DMS53 (cell line): ENCODE data around the gene ADRM1.

ENCODE experiments used
- DNase-seq: peaks from one replicate; lab custom pipeline; 2025; lab: John Stamatoyannopoulos, UW

ADRM1 gene

GRCh38 chr20:62311832-62312661, 9.2 kb downstream of the ADRM1 start:
- DNase-seq, result no peak

- no peak for DNase-seq
Observed at GRCh38 chr20:62312662-62312977, 9.8 kb downstream of the ADRM1 start.

- DNase-seq, result no peak
Observed at GRCh38 chr20:62313021-62313420, 10.2 kb downstream of the ADRM1 start.

DNA sequence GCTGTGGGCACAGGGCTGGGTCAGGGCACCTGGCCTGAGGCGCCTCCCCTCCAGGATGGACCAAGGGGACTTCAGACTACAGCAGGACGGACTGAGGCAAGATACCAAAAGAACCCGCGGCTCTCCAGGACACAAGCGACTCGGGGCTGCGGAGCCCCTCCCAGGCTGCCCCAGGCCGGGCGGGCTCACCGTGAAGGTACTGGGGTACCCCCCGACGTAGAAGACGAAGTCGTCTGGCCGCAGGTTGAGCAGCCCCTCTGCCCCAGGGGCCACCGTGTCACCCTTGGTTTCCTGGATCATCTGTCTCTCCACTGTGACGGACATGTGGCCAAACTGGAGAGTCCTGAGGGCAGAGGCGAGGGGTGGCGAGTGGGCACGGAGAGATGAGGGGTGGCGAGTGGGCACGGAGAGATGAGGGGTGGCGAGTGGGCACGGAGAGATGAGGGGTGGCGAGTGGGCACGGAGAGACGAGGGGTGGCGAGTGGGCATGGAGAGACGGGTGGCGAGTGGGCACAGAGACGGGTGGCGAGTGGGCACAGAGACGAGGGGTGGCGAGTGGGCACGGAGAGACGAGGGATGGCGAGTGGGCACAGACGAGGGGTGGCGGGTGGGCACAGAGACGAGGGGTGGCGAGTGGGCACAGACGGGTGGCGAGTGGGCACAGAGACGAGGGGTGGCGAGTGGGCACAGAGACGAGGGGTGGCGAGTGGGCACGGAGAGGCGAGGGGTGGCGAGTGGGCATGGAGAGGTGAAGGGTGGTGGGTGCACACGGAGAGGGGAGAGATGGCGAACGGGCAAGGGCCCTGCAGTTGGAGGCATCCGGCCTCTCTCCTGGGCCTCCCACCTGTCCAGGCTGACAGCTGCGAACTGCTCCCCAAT, 10.9 kb downstream of the ADRM1 start:
- no peak for DNase-seq

DNA sequence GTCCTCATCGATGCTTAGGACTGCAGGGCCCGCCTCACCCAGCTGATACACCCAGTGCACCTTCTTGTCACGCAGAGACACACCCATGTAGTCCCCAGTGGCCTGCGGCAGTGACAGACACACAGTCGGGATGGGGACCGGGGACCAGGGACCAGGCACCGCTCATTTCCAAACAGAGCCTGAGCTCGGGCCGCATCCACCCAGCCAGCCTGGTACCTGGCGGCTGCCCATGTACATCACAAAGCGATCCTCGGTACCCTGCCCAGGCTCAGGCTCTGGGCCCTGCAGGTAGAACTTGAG, 11.5 kb downstream of the ADRM1 start:
- DNase-seq, result no peak

- no peak for DNase-seq
Observed at GRCh38 chr20:62314711-62315302, 12.0 kb downstream of the ADRM1 start.

DNA sequence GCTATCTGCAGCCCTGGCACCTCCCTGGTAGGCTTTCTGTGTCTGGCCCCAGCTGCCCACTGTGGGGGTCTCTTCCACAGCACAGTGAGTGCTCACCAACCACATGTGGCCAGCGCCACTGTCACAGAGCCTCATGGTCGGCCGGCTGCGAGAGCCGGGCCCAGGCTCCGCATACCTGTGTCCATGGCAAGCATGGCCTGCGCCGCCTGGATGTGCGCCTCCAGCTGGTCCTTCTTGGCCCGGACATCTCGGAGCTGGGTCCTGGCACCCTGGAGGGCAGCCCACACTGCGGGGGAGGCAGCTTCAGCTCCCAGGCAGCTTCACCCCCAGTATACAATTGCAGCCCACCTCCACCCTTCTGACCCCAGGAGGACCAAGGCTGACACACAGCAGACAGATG, 13.0 kb downstream of the ADRM1 start:
- no peak for DNase-seq

DNA sequence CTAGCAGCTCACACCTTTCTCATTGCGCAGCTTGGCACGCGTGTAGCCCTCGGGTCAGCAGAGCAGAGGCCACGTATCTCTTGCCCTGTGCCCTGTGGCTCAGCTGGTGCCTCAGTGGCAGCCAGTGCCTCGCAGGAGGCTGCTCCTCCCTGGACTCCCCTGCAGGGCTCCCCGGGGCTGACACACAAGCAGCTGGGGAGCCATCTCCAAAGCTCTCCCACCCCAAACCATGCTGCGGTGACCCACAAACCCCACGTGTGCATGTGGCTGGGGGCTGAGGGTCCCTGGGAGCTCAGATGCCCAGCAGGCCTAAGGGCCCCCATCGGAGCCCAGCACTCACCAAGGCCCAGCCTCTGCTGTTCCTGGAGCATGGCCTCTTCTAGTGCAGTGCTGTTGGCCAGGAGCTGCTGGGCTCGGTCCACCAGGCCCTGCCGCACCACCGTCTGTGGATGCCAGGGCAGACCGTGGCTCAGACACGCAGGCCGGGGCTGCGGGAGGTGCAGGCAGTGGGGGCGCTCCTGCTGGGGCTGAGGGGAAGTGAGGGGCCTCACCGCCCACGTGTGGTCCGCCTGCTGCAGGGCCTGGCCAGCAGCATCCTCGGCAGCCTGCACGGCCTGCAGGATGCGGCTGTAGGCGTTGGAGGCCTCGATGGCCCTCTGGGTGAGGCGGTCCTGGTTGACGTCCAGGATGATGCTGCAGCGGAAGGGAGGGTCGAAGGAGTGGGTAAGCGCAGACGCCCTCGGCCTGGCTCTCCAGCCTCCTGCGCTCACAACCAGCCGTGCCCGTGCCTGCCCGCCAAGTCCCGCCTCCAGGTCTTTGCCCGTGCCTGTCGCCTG, 13.8 kb downstream of the ADRM1 start:
- DNase-seq, result no peak

DNA sequence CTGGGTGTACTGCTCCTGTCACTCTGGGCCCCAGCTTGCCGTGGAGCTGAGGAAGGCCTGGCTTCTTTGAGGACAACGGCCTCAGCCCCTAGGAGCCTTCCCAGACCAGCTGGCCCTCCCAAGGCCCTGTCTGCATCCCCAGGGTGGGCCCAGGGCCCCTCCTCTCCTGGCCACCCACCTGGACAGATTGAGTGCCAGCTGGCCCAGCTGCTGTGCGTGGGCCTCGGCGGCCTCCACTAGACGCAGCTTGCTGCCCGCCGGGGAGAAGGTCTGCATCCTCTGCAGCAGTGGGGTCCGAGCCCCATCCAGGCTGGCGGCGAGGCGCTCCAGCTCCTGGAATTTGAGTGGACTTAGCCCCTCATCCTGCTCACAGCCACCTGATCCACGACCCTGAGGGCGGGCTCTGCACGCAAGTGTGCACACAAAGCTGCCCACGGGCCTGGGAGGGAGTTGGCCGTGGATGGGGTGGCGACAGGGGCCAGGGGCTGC, 14.4 kb downstream of the ADRM1 start:
- DNase-seq, result no peak

DNA sequence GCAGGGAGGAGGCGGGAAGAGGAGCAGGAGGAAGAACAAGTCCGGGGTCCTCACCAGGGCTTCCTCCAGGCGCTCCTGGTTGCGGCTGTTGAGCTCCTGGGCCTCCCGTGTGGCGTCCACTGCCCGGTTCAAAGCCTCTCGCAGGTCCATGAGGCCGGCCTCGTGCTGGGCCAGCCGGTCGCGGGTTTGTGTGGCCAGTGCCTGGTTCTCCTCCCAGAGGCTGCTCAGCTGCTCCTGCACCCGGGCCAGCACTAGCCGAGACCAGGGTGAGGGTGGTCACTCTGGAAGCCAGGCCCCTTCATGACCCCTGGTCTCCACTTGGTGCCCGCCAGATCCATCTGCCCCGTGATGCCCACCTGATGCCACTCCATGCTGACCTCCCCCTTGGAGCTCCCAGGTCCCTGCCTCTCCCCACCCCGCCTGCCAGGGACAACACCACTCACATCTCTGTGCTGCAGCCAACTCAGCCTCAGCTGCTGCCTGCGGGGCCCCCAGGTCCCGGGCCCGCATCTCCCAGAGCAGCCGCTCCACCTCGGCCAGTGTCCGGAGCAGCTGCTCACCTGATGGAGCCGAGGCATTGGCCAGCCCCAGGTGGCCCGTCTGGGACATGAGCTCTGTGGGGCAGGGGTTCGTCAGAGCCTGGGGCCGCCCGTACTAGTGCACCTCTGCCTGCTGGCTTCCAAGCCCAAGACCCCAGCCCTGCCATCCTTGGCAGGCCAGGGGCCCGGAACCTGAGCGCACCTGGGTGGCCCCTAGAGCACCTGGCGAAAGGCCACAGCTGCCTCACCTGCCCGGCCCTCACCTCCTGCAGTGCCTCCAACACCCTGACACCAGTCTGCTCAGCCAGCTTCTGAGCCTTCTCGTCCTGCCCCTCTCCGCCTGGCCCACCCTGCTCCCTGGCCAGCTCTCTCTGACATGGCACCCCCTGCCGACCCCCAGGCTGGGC, 15.9 kb downstream of the ADRM1 start:
- peak; percentile 64 for DNase-seq

- DNase-seq, result no peak
Observed at GRCh38 chr20:62319346-62319909, 16.6 kb downstream of the ADRM1 start.

- DNase-seq, result peak; percentile 60
Observed at GRCh38 chr20:62320581-62321354, 18.0 kb downstream of the ADRM1 start.

DNA sequence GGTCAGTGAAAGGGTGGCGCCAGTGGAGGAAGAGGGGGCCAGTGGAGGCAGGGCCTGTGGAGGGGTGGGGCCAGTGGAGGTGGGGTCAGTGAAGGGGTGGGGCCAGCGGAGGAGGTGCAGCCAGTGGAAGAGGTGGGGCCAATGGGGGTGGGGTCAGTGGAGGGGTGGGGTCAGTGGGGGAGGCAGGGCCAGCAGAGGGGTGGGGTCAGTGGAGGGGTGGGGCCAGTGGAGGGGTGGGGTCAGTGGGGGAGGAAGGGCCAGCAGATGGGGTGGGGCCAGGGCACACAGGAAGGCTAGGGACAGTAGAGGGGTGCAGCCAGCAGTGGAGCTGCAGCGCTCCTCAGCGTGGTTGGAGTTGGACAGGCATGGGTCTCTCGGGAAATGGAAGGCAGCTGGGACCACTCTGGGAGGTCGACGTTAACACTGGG, 18.7 kb downstream of the ADRM1 start:
- DNase-seq, result peak; percentile 60

- DNase-seq, result no peak
Observed at GRCh38 chr20:62321975-62322374, 19.2 kb downstream of the ADRM1 start.

GRCh38 chr20:62322492-62323041, 19.8 kb downstream of the ADRM1 start:
- no peak for DNase-seq

DNA sequence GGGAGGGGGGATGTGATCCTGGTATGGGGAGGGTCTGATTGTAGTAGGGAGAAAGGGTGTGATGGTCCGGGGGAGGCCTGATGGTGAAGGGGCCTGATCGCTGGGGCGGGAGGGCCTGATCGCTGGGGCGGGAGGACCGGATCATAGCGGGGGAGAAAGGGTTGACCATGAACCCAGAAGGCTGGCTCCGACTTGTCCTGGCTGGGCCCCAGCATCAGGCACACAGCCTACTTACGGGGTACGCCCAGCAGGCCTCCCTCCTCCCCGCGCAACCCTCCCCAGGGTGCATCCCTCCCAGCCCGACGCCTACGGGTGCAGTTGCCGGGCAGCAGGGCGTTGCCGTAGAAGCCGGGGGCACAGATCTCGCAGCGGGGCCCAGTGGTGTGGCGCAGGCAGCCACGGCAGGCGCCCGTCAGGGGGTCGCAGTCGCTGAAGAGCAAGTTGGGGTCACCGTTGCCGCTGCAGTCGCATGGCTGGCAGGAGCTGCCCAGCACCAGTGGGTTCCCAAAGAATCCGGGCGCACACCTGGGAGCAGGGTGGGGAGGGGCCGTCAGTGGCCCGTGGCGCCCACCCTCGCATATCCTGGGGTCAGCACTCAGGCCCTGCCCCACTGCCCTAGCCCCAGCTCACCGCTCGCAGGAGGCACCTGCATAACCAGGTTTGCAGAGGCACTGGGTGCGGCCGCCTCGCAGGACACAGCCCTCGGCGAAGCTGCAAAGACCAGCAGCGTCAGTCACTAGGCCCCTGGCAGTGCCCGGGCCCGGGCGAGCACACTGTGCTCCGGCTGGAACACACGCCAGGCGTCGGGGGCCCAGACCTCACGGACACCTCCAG, 20.6 kb downstream of the ADRM1 start:
- DNase-seq, result no peak

GRCh38 chr20:62323980-62324906, 21.4 kb downstream of the ADRM1 start:
- DNase-seq, result no peak
